ENCODE results near the gene RXRA.

DNA sequence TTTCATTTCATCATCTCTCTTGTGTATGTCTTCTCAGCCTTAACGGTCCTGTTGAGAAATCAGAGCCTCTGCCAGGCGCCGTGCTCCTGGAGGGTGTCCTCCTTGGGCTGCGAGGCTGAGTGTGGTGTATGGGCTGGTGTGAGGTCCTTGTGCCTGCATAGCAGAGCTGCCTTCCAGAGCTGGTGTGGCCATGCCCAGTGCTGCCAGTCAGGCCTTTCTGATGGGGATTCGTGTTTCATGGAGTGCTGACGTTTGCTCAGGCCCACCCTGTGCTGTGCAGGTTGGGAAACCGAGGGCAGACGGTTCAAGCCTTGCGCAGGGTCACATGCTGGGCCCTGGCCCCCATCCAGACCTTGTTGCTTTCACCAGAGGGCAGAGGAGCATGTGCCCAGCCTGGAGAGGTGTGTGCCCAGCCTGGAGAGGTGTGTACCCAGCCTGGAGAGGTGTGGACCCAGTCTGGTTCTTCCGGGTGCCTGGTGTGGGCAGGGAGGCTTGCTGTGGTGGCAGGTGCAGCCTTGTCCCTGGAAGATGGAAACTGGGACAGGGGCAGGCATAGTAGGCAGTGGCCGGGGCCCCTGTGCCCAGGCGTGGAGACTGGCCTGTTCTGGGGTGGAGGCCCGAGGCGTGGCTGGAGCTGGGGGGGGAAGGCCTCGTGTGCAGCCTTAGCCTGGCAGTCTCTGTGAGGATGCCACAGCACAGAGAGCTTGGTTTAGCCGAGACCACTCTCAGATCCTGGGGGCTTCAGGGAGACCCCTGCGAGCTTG is 84.0 kb downstream of the RXRA start:
- TF ChIP-seq EZH2 (IDR thresholded peaks at IDR 0.05; ENCODE audit: borderline replicate concordance, insufficient read depth, low read depth, low read length, poor library complexity, severe bottlenecking) = no peak
- TF ChIP-seq, protein P1, sequence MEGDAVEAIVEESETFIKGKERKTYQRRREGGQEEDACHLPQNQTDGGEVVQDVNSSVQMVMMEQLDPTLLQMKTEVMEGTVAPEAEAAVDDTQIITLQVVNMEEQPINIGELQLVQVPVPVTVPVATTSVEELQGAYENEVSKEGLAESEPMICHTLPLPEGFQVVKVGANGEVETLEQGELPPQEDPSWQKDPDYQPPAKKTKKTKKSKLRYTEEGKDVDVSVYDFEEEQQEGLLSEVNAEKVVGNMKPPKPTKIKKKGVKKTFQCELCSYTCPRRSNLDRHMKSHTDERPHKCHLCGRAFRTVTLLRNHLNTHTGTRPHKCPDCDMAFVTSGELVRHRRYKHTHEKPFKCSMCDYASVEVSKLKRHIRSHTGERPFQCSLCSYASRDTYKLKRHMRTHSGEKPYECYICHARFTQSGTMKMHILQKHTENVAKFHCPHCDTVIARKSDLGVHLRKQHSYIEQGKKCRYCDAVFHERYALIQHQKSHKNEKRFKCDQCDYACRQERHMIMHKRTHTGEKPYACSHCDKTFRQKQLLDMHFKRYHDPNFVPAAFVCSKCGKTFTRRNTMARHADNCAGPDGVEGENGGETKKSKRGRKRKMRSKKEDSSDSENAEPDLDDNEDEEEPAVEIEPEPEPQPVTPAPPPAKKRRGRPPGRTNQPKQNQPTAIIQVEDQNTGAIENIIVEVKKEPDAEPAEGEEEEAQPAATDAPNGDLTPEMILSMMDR (IDR thresholded peaks at IDR 0.05) = no peak
